ENCODE data around the gene PIGQ. TPM values are rescaled to one million over a fixed set of nuclear protein-coding genes. Genes with fewer than 3 reads are reported as not detected.

Gene PIGQ
- total and polyA plus RNA-seq, 2 donors (not counting 1 experiment from before 2014, with no cell fraction given): 11.2 to 22.3 TPM

- H3K4me2 ChIP-seq (ENCODE audit: extremely low read depth, insufficient read depth, low read length): no peak overlapping the region
- no peaks in the 10 kb centered on the region for H4K20me1 ChIP-seq (ENCODE audit: control insufficient read depth, extremely low read depth, insufficient read depth, low read length)
- H3K79me2 ChIP-seq (ENCODE audit: control insufficient read depth, insufficient read depth, low read length): peaks cover 22% of the 10 kb centered on the region
- no peak overlapping the region for H2AFZ ChIP-seq (ENCODE audit: low read length)
- no peak overlapping the region for H3K4me3 ChIP-seq (replicated peaks in 1 of 4; ENCODE audit: control extremely low read depth in 1 of 4, insufficient read depth in 1 of 4, low read depth in 3 of 4, low read length in 4 of 4)
- H3K9ac ChIP-seq (ENCODE audit: insufficient read depth, low read length): no peak overlapping the region
- peaks cover 11% of the 10 kb centered on the region for H3K4me1 ChIP-seq (ENCODE audit: control insufficient read depth, extremely low read depth, insufficient read depth, low read length)
- TF ChIP-seq EZH2 (IDR thresholded peaks at IDR 0.05; ENCODE audit: low read length, missing control alignments) (no peak), CTCF (conservative IDR thresholded peaks at IDR 0.05 in 1 of 2, IDR thresholded peaks at IDR 0.05 in 1 of 2; ENCODE audit: low read depth in 1 of 2, low read length in 2 of 2) (no peak)
- no peaks in the 10 kb centered on the region for H3K9me3 ChIP-seq (ENCODE audit: control insufficient read depth, insufficient read depth, low read depth, low read length)
- no peaks in the 10 kb centered on the region for H3K36me3 ChIP-seq (ENCODE audit: control insufficient read depth, insufficient read depth, low read length)
- no peaks in the 10 kb centered on the region for H3K27me3 ChIP-seq (ENCODE audit: control insufficient read depth, insufficient read depth, low read length)
- DNase-seq (ENCODE audit: low read depth in 2 of 2): no peak
- no peak overlapping the region for H3K27ac ChIP-seq (ENCODE audit: insufficient read depth, low read length)
Measured at GRCh38 chr16:591892-592517, 22.2 kb downstream of the PIGQ start.

DNA sequence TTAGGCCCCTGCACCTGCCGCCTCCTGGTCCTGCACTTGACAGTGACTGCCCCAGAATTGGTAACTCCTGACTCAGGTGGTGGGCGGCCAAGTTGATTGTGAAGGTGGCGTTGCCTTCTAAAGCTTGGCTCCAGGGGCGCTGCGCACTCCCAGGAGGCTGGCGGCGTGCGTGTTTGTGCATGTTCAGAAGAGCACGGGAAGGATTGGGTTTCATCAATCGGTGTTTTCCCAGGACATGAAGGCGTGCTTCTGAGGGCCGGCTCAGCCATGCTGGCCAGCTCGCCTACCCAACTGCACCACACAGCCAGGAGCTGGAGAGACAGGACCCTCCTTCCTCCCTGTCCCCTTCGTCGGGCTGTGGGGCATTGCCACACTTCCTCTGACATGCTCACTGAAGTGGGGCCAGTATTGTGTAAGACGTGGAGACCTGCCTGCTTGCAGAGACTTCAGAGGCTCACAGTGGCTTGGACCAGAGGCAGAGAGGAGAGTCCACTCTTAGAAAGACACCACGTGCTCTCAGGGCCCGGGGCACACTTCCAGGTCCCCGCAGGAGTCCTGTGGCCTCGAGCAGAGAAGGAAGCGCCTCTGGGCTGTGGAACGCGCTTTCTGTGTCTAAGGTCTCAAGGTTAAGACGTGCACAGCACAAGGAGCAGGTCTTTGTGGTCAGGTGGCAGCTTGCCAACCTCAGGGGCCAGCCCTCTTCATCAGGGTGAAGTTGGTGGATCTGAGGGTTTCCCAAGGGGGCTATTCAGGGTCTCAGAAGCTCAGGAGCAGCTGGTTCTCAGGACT, 22.9 kb downstream of the PIGQ start:
- peak in 1 of 2 donors; percentile 17 for DNase-seq (ENCODE audit: low read depth in 2 of 2)
- H3K9me3 ChIP-seq (ENCODE audit: control insufficient read depth, insufficient read depth, low read depth, low read length): no peaks in the 10 kb centered on the region
- H3K79me2 ChIP-seq (ENCODE audit: control insufficient read depth, insufficient read depth, low read length): peaks cover 22% of the 10 kb centered on the region
- no peak overlapping the region for H3K9ac ChIP-seq (ENCODE audit: insufficient read depth, low read length)
- no peak overlapping the region for H3K27ac ChIP-seq (ENCODE audit: insufficient read depth, low read length)
- H4K20me1 ChIP-seq (ENCODE audit: control insufficient read depth, extremely low read depth, insufficient read depth, low read length): no peaks in the 10 kb centered on the region
- H3K4me3 ChIP-seq (replicated peaks in 1 of 4; ENCODE audit: control extremely low read depth in 1 of 4, insufficient read depth in 1 of 4, low read depth in 3 of 4, low read length in 4 of 4): no peak overlapping the region
- no peak overlapping the region for H2AFZ ChIP-seq (ENCODE audit: low read length)
- no peaks in the 10 kb centered on the region for H3K27me3 ChIP-seq (ENCODE audit: control insufficient read depth, insufficient read depth, low read length)
- TF ChIP-seq CTCF (conservative IDR thresholded peaks at IDR 0.05 in 1 of 2, IDR thresholded peaks at IDR 0.05 in 1 of 2; ENCODE audit: low read depth in 1 of 2, low read length in 2 of 2) (no peak), EZH2 (IDR thresholded peaks at IDR 0.05; ENCODE audit: low read length, missing control alignments) (no peak)
- H3K4me1 ChIP-seq (ENCODE audit: control insufficient read depth, extremely low read depth, insufficient read depth, low read length): peaks cover 9% of the 10 kb centered on the region
- no peaks in the 10 kb centered on the region for H3K36me3 ChIP-seq (ENCODE audit: control insufficient read depth, insufficient read depth, low read length)
- no peak overlapping the region for H3K4me2 ChIP-seq (ENCODE audit: extremely low read depth, insufficient read depth, low read length)

GRCh38 chr16:593406-593805, 23.6 kb downstream of the PIGQ start:
- Histone ChIP-seq H2AFZ (ENCODE audit: low read length) (no peak overlapping the region), H3K27ac (ENCODE audit: insufficient read depth, low read length) (no peak overlapping the region), H3K4me2 (ENCODE audit: extremely low read depth, insufficient read depth, low read length) (no peak overlapping the region), H3K36me3 (ENCODE audit: control insufficient read depth, insufficient read depth, low read length) (no peaks in the 10 kb centered on the region), H3K4me3 (replicated peaks in 1 of 4; ENCODE audit: control extremely low read depth in 1 of 4, insufficient read depth in 1 of 4, low read depth in 3 of 4, low read length in 4 of 4) (no peak overlapping the region), H3K27me3 (ENCODE audit: control insufficient read depth, insufficient read depth, low read length) (no peaks in the 10 kb centered on the region), H3K4me1 (ENCODE audit: control insufficient read depth, extremely low read depth, insufficient read depth, low read length) (peaks cover 5% of the 10 kb centered on the region), H3K79me2 (ENCODE audit: control insufficient read depth, insufficient read depth, low read length) (peaks cover 18% of the 10 kb centered on the region), H3K9ac (ENCODE audit: insufficient read depth, low read length) (no peak overlapping the region), H3K9me3 (ENCODE audit: control insufficient read depth, insufficient read depth, low read depth, low read length) (no peaks in the 10 kb centered on the region), H4K20me1 (ENCODE audit: control insufficient read depth, extremely low read depth, insufficient read depth, low read length) (no peaks in the 10 kb centered on the region)
- TF ChIP-seq CTCF (conservative IDR thresholded peaks at IDR 0.05 in 1 of 2, IDR thresholded peaks at IDR 0.05 in 1 of 2; ENCODE audit: low read depth in 1 of 2, low read length in 2 of 2) (no peak), EZH2 (IDR thresholded peaks at IDR 0.05; ENCODE audit: low read length, missing control alignments) (no peak)
- no peak for DNase-seq (ENCODE audit: low read depth in 2 of 2)
